ENCODE measurements around the gene MRPL38. TPM values are rescaled to one million over a fixed set of nuclear protein-coding genes. Genes with fewer than 3 reads are reported as not detected.
"Not testable (repeated sequence)": the region's sequence is repeated elsewhere in the genome, so short reads cannot be mapped to it uniquely, and the experiment has no call there.

MRPL38 gene
- total RNA-seq, 1 donor from 2014 or later: 85.5 TPM

DNA sequence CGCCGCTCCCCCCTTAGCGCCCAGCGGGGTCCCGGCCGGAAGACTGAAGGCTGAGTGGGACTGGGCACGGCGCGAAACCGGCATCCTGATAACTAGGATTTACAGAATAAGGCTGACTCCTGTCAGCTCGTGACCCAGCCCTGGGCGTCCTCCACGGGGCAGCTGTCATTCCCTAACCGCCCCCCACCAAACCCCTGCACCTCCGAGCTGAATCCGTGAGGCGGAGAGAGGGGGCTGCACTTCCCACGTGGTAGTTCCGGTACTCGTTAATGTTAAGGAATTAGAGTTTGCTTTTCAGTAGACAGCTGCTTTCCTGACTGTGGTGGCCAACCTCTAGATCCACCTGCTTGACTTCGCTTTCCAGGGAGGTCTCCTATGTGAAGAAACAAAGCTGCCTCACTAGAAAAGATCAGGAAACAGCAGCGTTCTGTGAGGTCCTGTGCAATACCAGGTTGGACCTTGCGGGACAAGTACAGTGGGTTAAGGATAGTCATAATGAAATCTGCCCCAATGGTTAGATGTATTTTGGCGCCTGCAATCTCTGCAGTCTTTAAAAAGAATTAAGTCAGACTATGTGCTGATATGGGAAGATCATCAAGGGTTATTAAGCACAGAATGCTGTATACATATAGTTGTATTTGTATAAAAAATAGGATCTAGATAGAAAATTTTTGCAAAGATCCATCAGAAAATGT, 48.5 kb downstream of the MRPL38 start:
- peak overlapping the region; percentile 96 for H3K27ac ChIP-seq
- peak overlapping the region; percentile 65 for H3K4me3 ChIP-seq
- peaks cover 27% of the 10 kb centered on the region for H3K4me1 ChIP-seq
- ATAC-seq (no peak), DNase-seq (no peak)
- TF ChIP-seq, protein P1, sequence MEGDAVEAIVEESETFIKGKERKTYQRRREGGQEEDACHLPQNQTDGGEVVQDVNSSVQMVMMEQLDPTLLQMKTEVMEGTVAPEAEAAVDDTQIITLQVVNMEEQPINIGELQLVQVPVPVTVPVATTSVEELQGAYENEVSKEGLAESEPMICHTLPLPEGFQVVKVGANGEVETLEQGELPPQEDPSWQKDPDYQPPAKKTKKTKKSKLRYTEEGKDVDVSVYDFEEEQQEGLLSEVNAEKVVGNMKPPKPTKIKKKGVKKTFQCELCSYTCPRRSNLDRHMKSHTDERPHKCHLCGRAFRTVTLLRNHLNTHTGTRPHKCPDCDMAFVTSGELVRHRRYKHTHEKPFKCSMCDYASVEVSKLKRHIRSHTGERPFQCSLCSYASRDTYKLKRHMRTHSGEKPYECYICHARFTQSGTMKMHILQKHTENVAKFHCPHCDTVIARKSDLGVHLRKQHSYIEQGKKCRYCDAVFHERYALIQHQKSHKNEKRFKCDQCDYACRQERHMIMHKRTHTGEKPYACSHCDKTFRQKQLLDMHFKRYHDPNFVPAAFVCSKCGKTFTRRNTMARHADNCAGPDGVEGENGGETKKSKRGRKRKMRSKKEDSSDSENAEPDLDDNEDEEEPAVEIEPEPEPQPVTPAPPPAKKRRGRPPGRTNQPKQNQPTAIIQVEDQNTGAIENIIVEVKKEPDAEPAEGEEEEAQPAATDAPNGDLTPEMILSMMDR (IDR thresholded peaks at IDR 0.05): no peak
- intact Hi-C loops (cut with DNase I): no loop called here
- H3K27me3 ChIP-seq: no peaks in the 10 kb centered on the region
- no peaks in the 10 kb centered on the region for H3K9me3 ChIP-seq
- peaks cover 15% of the 10 kb centered on the region for H3K36me3 ChIP-seq

DNA sequence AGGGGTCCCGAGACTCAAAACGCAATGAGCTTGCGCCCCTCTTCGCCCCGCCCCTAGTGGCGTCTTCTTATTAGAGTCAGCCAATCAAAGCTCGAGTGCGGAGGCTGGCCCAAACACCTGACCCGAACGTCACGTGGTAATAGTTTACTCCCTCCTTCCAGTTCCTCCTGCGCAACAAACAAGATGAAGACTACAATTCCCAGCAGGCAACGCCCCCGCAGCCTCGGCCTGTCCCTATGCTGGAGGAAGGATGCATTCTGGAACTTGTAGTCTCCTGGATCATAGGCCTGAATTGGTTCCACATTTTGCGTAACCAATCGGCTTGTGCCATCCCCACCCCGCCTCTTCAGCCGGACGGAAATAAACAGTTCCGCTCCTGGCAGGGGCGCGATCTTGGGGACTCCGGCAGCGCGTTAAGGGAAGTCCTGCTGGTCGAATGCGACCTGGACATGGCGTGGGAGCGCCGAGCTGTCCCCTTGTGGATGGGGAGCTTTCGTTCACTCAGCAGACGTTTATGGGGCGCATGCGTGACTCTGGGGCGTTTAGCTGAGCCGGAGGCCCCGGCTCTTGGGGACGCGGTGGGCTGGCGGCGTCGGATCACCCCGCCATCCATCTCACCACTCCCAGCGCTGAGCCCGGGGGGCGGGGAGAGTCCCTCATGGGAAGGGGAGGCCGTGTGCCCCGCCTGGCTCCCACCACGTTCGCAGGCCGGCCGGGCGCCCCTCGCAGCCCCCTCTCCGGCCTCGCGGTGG, 49.2 kb downstream of the MRPL38 start, which contains the start of gene WBP2:
WBP2 (minus strand) TSS at position 26 of the 752 bp plus-strand sequence. CDS start 38 bp downstream, outside the sequence.
- TF ChIP-seq, protein P1 (IDR thresholded peaks at IDR 0.05): peak; percentile 51
- H3K27me3 ChIP-seq: no peaks in the 10 kb centered on the region
- DNase-seq (peak; percentile 98), ATAC-seq (peak; percentile 95)
- peak within 1 kb of the TSS; percentile 65 for H3K4me3 ChIP-seq
- H3K36me3 ChIP-seq: peaks cover 22% of the 10 kb centered on the region
- H3K4me1 ChIP-seq: peaks cover 27% of the 10 kb centered on the region
- intact Hi-C loops (cut with DNase I): no loop called here
- H3K9me3 ChIP-seq: no peaks in the 10 kb centered on the region
- H3K27ac ChIP-seq: peak within 1 kb of the TSS; percentile 96

DNA sequence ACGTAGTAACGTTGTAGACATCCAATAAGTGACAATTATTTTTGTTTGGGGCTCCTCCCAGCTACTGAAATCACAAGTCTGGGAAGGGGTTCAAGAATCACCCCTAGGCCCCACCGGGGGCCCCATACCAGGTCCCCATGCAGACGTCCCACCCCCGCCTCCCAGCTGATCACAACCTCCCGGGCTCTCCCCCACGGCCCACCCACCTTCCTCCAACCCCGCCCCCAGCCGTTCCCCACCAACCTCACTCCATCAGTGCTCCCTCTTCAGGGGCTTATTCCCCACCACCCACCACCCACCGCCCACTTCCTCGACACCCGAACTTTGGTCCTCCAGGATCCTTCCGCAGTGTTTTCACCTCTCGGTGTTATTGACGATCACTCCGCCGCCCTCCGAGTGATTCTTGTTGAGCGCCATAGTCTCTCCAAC, 49.8 kb downstream of the MRPL38 start:
- TF ChIP-seq, protein P1 (IDR thresholded peaks at IDR 0.05): no peak
- peak overlapping the region; percentile 65 for H3K4me3 ChIP-seq
- H3K27ac ChIP-seq: peak overlapping the region; percentile 96
- intact Hi-C loops (cut with DNase I): no loop called here
- H3K36me3 ChIP-seq: peaks cover 28% of the 10 kb centered on the region
- ATAC-seq (peak; percentile 20), DNase-seq (peak; percentile 82)
- H3K9me3 ChIP-seq: no peaks in the 10 kb centered on the region
- H3K4me1 ChIP-seq: peaks cover 30% of the 10 kb centered on the region
- no peaks in the 10 kb centered on the region for H3K27me3 ChIP-seq

DNA sequence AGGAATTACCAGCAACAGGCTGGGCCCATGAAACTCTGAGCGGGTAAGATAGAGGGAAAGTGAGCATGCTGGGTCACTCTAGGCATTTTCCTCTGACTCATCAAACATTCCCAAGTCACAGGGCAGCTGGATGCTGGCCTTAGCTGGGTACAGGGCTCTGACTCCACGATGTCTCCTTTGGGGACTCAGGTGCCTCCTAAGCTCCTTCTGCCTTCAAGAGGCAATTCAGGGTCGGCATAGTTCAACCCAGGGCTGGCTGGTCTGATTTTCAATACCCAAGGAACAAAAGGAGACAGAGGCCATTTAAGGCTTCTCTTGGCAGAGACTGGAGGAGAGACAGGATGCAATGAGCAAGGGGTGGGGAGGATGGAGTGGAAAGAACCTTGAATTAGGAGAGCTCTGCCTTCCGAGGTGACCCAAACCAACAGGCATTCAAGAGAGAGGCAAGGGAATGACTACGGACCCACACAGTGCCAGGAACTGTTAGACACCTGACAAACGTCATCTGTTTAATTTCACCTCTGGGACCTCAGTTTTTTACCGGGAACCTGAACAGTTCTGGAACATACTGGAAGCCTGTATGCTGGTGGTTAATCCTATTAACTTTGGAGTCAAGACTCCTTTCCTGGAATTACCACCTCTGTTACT, 50.5 kb downstream of the MRPL38 start:
- peak overlapping the region; percentile 65 for H3K4me3 ChIP-seq
- no peaks in the 10 kb centered on the region for H3K27me3 ChIP-seq
- TF ChIP-seq, protein P1 (IDR thresholded peaks at IDR 0.05): no peak
- no peak for DNase-seq
- H3K36me3 ChIP-seq: peaks cover 35% of the 10 kb centered on the region
- H3K9me3 ChIP-seq: no peaks in the 10 kb centered on the region
- H3K27ac ChIP-seq: peak overlapping the region; percentile 96
- H3K4me1 ChIP-seq: peaks cover 36% of the 10 kb centered on the region
- intact Hi-C loops (cut with DNase I): no loop called here
- ATAC-seq: peak; percentile 2

DNA sequence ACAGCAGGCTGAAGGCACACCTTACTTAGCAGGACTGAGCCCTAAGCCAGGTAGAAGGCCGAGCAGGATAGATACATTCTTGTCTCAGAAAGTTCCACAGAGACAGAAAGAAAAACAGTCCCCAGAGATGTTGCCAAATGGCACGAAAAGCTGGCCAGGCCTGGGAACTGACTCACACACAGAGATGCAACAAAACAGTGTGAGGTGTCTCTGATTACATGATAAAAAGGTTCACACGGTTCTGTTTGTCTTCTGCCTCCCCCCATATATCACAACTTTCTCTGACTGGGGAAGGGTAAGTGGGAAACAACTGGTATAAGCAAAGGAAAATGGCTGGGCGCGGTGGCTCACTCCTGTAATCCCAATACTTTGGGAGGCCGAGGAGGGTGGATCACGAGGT, 51.3 kb downstream of the MRPL38 start:
- Histone ChIP-seq H3K4me3 (peak overlapping the region; percentile 65), H3K9me3 (no peaks in the 10 kb centered on the region), H3K27ac (peak overlapping the region; percentile 96), H3K4me1 (peaks cover 38% of the 10 kb centered on the region), H3K27me3 (no peaks in the 10 kb centered on the region), H3K36me3 (peaks cover 43% of the 10 kb centered on the region)
- ATAC-seq (no peak), DNase-seq (no peak)
- intact Hi-C loops (cut with DNase I): no loop called here
- TF ChIP-seq, protein P1 (IDR thresholded peaks at IDR 0.05): no peak

DNA sequence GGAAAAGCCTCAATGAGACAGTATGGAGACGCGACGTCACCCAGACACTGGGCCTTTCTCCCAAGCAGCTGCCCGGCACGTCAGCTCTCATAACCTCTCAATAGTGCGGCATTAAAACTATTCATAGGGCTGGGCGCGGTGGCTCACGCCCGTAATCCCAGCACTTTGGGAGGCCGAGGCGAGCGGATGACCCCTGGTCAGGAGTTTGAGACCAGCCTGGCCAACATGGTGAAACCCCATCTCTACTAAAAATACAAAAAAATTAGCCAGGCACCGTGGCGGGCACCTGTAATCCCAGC, 53.0 kb downstream of the MRPL38 start:
- H3K27me3 ChIP-seq; H3K9me3 ChIP-seq; H3K4me3 ChIP-seq; intact Hi-C loops (cut with DNase I); ATAC-seq; H3K27ac ChIP-seq; DNase-seq: not testable (repeated sequence)
- peaks cover 43% of the 10 kb centered on the region for H3K4me1 ChIP-seq
- H3K36me3 ChIP-seq: peaks cover 61% of the 10 kb centered on the region
